ENCODE measurements around the gene TMEM165. TPM values are rescaled to one million over a fixed set of nuclear protein-coding genes. Genes with fewer than 3 reads are reported as not detected.
"Not testable (repeated sequence)": the region's sequence is repeated elsewhere in the genome, so short reads cannot be mapped to it uniquely, and the experiment has no call there.

The TMEM165 gene
- total RNA-seq, 2 donors from 2014 or later: 90.5 to 308 TPM

GRCh38 chr4:55355555-55355954 lies 40.2 kb upstream of the TMEM165 start:
- H3K4me1 ChIP-seq: peaks cover 5% of the 10 kb centered on the region
- 76 to 81% methylated on average over 6 of the region's 6 CpGs for WGBS, 2 donors
- no peaks in the 10 kb centered on the region for H3K36me3 ChIP-seq (replicated peaks in 1 of 2; ENCODE audit: insufficient read depth in 1 of 2, low read depth in 2 of 2)
- H3K4me3 ChIP-seq: no peak overlapping the region
- H3K9me3 ChIP-seq: no peaks in the 10 kb centered on the region
- intact Hi-C loops (cut with DNase I): loop anchor here (10.0 kb wide), 1 partner anchor 199 kb away; no protein-coding TSS in a partner anchor
- DNase-seq (no peak), ATAC-seq (no peak)
- no peak overlapping the region for H3K27ac ChIP-seq
- TF ChIP-seq CTCF (IDR thresholded peaks at IDR 0.05) (no peak), POLR2A (IDR thresholded peaks at IDR 0.05) (no peak)
- H3K27me3 ChIP-seq: no peaks in the 10 kb centered on the region

GRCh38 chr4:55356991-55357461 lies 38.7 kb upstream of the TMEM165 start:
- Histone ChIP-seq H3K36me3 (replicated peaks in 1 of 2; ENCODE audit: insufficient read depth in 1 of 2, low read depth in 2 of 2) (no peaks in the 10 kb centered on the region), H3K27me3 (no peaks in the 10 kb centered on the region), H3K9me3 (no peaks in the 10 kb centered on the region), H3K4me3 (no peak overlapping the region), H3K4me1 (peaks cover 5% of the 10 kb centered on the region), H3K27ac (no peak overlapping the region)
- no peak for TF ChIP-seq POLR2A (IDR thresholded peaks at IDR 0.05)
- no peak for TF ChIP-seq CTCF (IDR thresholded peaks at IDR 0.05)
- ATAC-seq (no peak), DNase-seq (no peak)
- 67 to 76% methylated on average over 5 of the region's 5 CpGs for WGBS, 2 donors
- intact Hi-C loops (cut with DNase I): loop anchor here (10.0 kb wide), 1 partner anchor 198 kb away; no protein-coding TSS in a partner anchor

GRCh38 chr4:55358246-55358645 lies 37.5 kb upstream of the TMEM165 start:
- WGBS, 2 donors: 92 to 97% methylated on average over 2 of the region's 2 CpGs
- intact Hi-C loops (cut with DNase I): loop anchor here (10.0 kb wide), 1 partner anchor 197 kb away; no protein-coding TSS in a partner anchor

GRCh38 chr4:55358668-55359067 lies 37.1 kb upstream of the TMEM165 start:
- H3K4me1 ChIP-seq: peaks cover 5% of the 10 kb centered on the region
- H3K27ac ChIP-seq: no peak overlapping the region
- no peaks in the 10 kb centered on the region for H3K9me3 ChIP-seq
- no peaks in the 10 kb centered on the region for H3K36me3 ChIP-seq (replicated peaks in 1 of 2; ENCODE audit: insufficient read depth in 1 of 2, low read depth in 2 of 2)
- intact Hi-C loops (cut with DNase I): loop anchor here (10.0 kb wide), 1 partner anchor 196 kb away; no protein-coding TSS in a partner anchor
- ATAC-seq (peak; percentile 53), DNase-seq (peak in 1 of 4 donors; percentile 6)
- no peak for TF ChIP-seq CTCF (IDR thresholded peaks at IDR 0.05)
- no peak for TF ChIP-seq POLR2A (IDR thresholded peaks at IDR 0.05)
- 54 to 78% methylated on average over 2 of the region's 2 CpGs for WGBS, 2 donors
- no peaks in the 10 kb centered on the region for H3K27me3 ChIP-seq
- no peak overlapping the region for H3K4me3 ChIP-seq

More at GRCh38 chr4:55358246-55358645, 37.5 kb upstream of the TMEM165 start:
- no peaks in the 10 kb centered on the region for H3K9me3 ChIP-seq
- TF ChIP-seq POLR2A (IDR thresholded peaks at IDR 0.05) (no peak), CTCF (IDR thresholded peaks at IDR 0.05) (no peak)
- ATAC-seq: no peak
- H3K27ac ChIP-seq: no peak overlapping the region
- no peaks in the 10 kb centered on the region for H3K27me3 ChIP-seq
- H3K36me3 ChIP-seq (replicated peaks in 1 of 2; ENCODE audit: insufficient read depth in 1 of 2, low read depth in 2 of 2): no peaks in the 10 kb centered on the region
- DNase-seq: no peak
- H3K4me3 ChIP-seq: no peak overlapping the region
- H3K4me1 ChIP-seq: peaks cover 5% of the 10 kb centered on the region

- Histone ChIP-seq H3K9me3 (no peaks in the 10 kb centered on the region), H3K27me3 (no peaks in the 10 kb centered on the region), H3K4me1 (peaks cover 5% of the 10 kb centered on the region), H3K36me3 (replicated peaks in 1 of 2; ENCODE audit: insufficient read depth in 1 of 2, low read depth in 2 of 2) (no peaks in the 10 kb centered on the region), H3K27ac (no peak overlapping the region), H3K4me3 (no peak overlapping the region)
- no peak for DNase-seq
- no peak for TF ChIP-seq CTCF (IDR thresholded peaks at IDR 0.05)
- ATAC-seq: no peak
- WGBS, 2 donors: 85 to 94% methylated on average over 8 of the region's 8 CpGs
- intact Hi-C loops (cut with DNase I): loop anchor here (10.0 kb wide), 1 partner anchor 195 kb away; no protein-coding TSS in a partner anchor
These were observed 36.3 kb upstream of the TMEM165 start for GRCh38 chr4:55359397-55359916.

GRCh38 chr4:55362938-55363337 lies 32.8 kb upstream of the TMEM165 start:
- H3K27me3 ChIP-seq; ATAC-seq; H3K9me3 ChIP-seq; DNase-seq; H3K36me3 ChIP-seq (replicated peaks in 1 of 2; ENCODE audit: insufficient read depth in 1 of 2, low read depth in 2 of 2); H3K4me1 ChIP-seq; H3K4me3 ChIP-seq; intact Hi-C loops (cut with DNase I); H3K27ac ChIP-seq: not testable (repeated sequence)
- 94 to 95% methylated on average over 9 of the region's 9 CpGs for WGBS, 2 donors

Data from body of pancreas (tissue), 4 donors.